Skeletal muscle satellite cell (primary cell): ENCODE measurements around the gene MGAT4B.

ENCODE experiments used
- H3K27me3 ChIP-seq: 2 replicates; pipeline ENCODE4 v1.7.0; 2013; ENCODE audit warnings: low read length; ENCODE audit not compliant: control insufficient read depth, insufficient read depth
- H3K36me3 ChIP-seq: 2 replicates; pipeline ENCODE4 v1.7.0; 2013; ENCODE audit warnings: mild to moderate bottlenecking, control low read depth, low read length; ENCODE audit not compliant: insufficient read depth
- H3K4me1 ChIP-seq: 2 replicates; pipeline ENCODE4 v1.7.0; 2013; ENCODE audit warnings: low read length; ENCODE audit not compliant: control insufficient read depth, insufficient read depth
- H3K4me2 ChIP-seq: 2 replicates; pipeline ENCODE4 v1.7.0; 2013; ENCODE audit warnings: mild to moderate bottlenecking, low read length
- H3K4me3 ChIP-seq: 2 replicates; pipeline ENCODE4 v1.7.0; 2013; ENCODE audit warnings: low read length
- H3K9ac ChIP-seq: 2 replicates; pipeline ENCODE4 v1.7.0; 2013; ENCODE audit warnings: mild to moderate bottlenecking, low read depth, low read length, moderate library complexity
- H3K9me3 ChIP-seq: replicated peaks from 2 replicates; pipeline ENCODE4 v1.7.0; 2013; ENCODE audit warnings: mild to moderate bottlenecking, control low read depth, low read length

Gene MGAT4B

GRCh38 chr5:179773686-179774040, 33.0 kb downstream of the MGAT4B start:
- Histone ChIP-seq H3K9ac (no peak overlapping the region), H3K4me1 (no peaks in the 10 kb centered on the region), H3K9me3 (no peaks in the 10 kb centered on the region), H3K4me2 (no peak overlapping the region), H3K27me3 (no peaks in the 10 kb centered on the region), H3K36me3 (peaks cover 78% of the 10 kb centered on the region), H3K4me3 (no peak overlapping the region)

GRCh38 chr5:179772351-179772750, 34.3 kb downstream of the MGAT4B start:
- H3K36me3 ChIP-seq, result peaks cover 79% of the 10 kb centered on the region

GRCh38 chr5:179771311-179771895, 35.3 kb downstream of the MGAT4B start:
- Histone ChIP-seq H3K4me1 (peaks cover 5% of the 10 kb centered on the region), H3K36me3 (peaks cover 82% of the 10 kb centered on the region)

More at GRCh38 chr5:179772351-179772750, 34.3 kb downstream of the MGAT4B start:
- no peaks in the 10 kb centered on the region for H3K27me3 ChIP-seq
- no peaks in the 10 kb centered on the region for H3K4me1 ChIP-seq
- no peak overlapping the region for H3K4me3 ChIP-seq
- H3K4me2 ChIP-seq, result no peak overlapping the region
- H3K9ac ChIP-seq, result no peak overlapping the region
- H3K9me3 ChIP-seq, result no peaks in the 10 kb centered on the region

GRCh38 chr5:179769796-179770195, 36.9 kb downstream of the MGAT4B start:
- H3K4me2 ChIP-seq, result no peak overlapping the region
- H3K9ac ChIP-seq, result no peak overlapping the region
- H3K36me3 ChIP-seq, result peaks cover 75% of the 10 kb centered on the region
- peaks cover 21% of the 10 kb centered on the region for H3K4me1 ChIP-seq
- H3K27me3 ChIP-seq, result no peaks in the 10 kb centered on the region
- H3K9me3 ChIP-seq, result no peaks in the 10 kb centered on the region
- no peak overlapping the region for H3K4me3 ChIP-seq

More at GRCh38 chr5:179771311-179771895, 35.3 kb downstream of the MGAT4B start:
- Histone ChIP-seq H3K27me3 (no peaks in the 10 kb centered on the region), H3K9ac (no peak overlapping the region), H3K4me2 (no peak overlapping the region), H3K9me3 (no peaks in the 10 kb centered on the region), H3K4me3 (no peak overlapping the region)

- H3K9me3 ChIP-seq, result no peaks in the 10 kb centered on the region
- peaks cover 71% of the 10 kb centered on the region for H3K36me3 ChIP-seq
- H3K4me2 ChIP-seq, result no peak overlapping the region
- H3K4me1 ChIP-seq, result peaks cover 24% of the 10 kb centered on the region
- H3K9ac ChIP-seq, result no peak overlapping the region
- no peaks in the 10 kb centered on the region for H3K27me3 ChIP-seq
- no peak overlapping the region for H3K4me3 ChIP-seq
These were observed 37.4 kb downstream of the MGAT4B start for GRCh38 chr5:179769271-179769670.

GRCh38 chr5:179768326-179769085, 38.2 kb downstream of the MGAT4B start:
- Histone ChIP-seq H3K27me3 (no peaks in the 10 kb centered on the region), H3K4me2 (no peak overlapping the region), H3K4me3 (no peak overlapping the region), H3K4me1 (peaks cover 32% of the 10 kb centered on the region), H3K9me3 (no peaks in the 10 kb centered on the region), H3K9ac (no peak overlapping the region), H3K36me3 (peaks cover 63% of the 10 kb centered on the region)

GRCh38 chr5:179767496-179768100, 39.1 kb downstream of the MGAT4B start:
- H3K9ac ChIP-seq, result no peak overlapping the region
- peaks cover 41% of the 10 kb centered on the region for H3K4me1 ChIP-seq
- H3K36me3 ChIP-seq, result peaks cover 57% of the 10 kb centered on the region
- no peak overlapping the region for H3K4me2 ChIP-seq
- no peaks in the 10 kb centered on the region for H3K9me3 ChIP-seq
- no peak overlapping the region for H3K4me3 ChIP-seq
- H3K27me3 ChIP-seq, result no peaks in the 10 kb centered on the region

- Histone ChIP-seq H3K4me3 (no peak overlapping the region), H3K27me3 (no peaks in the 10 kb centered on the region), H3K36me3 (peaks cover 51% of the 10 kb centered on the region), H3K4me2 (peak overlapping the region; percentile 42), H3K9me3 (no peaks in the 10 kb centered on the region), H3K9ac (peak overlapping the region; percentile 43), H3K4me1 (peaks cover 48% of the 10 kb centered on the region)
These were observed 39.8 kb downstream of the MGAT4B start for GRCh38 chr5:179766726-179767455.

- Histone ChIP-seq H3K4me1 (peaks cover 51% of the 10 kb centered on the region), H3K27me3 (no peaks in the 10 kb centered on the region), H3K4me2 (peak overlapping the region; percentile 42), H3K9ac (peak overlapping the region; percentile 43), H3K4me3 (peak overlapping the region; percentile 14), H3K9me3 (no peaks in the 10 kb centered on the region), H3K36me3 (peaks cover 44% of the 10 kb centered on the region)
These were observed 40.5 kb downstream of the MGAT4B start for GRCh38 chr5:179766021-179766725.

GRCh38 chr5:179765400-179765799, 41.3 kb downstream of the MGAT4B start:
- H3K27me3 ChIP-seq, result no peaks in the 10 kb centered on the region
- peak overlapping the region; percentile 14 for H3K4me3 ChIP-seq
- peak overlapping the region; percentile 42 for H3K4me2 ChIP-seq
- no peaks in the 10 kb centered on the region for H3K9me3 ChIP-seq
- H3K4me1 ChIP-seq, result peaks cover 51% of the 10 kb centered on the region
- peak overlapping the region; percentile 43 for H3K9ac ChIP-seq
- H3K36me3 ChIP-seq, result peaks cover 36% of the 10 kb centered on the region

- H3K4me3 ChIP-seq, result no peak overlapping the region
- H3K4me1 ChIP-seq, result peaks cover 59% of the 10 kb centered on the region
These were observed 42.6 kb downstream of the MGAT4B start for GRCh38 chr5:179764056-179764455.

More at GRCh38 chr5:179764056-179764455, 42.6 kb downstream of the MGAT4B start:
- H3K4me2 ChIP-seq, result peak overlapping the region; percentile 71
- H3K9ac ChIP-seq, result peak overlapping the region; percentile 11
- H3K9me3 ChIP-seq, result no peaks in the 10 kb centered on the region
- no peaks in the 10 kb centered on the region for H3K27me3 ChIP-seq
- H3K36me3 ChIP-seq, result peaks cover 31% of the 10 kb centered on the region
